K562 (cell line): ENCODE data around the gene MPPED1. TPM values are rescaled to one million over a fixed set of nuclear protein-coding genes. Genes with fewer than 3 reads are reported as not detected.

Experiments used
- ATAC-seq: fragments of 200-7000 bp; cut with Tn5 transposase; 3 replicates; pipeline ENCODE4 v1.9.1; 2020; ENCODE audit warnings: moderate library complexity
- BruUV-seq: library from RNA; stranded (reverse); fragments of 400-500 nt; replicated peaks from 2 replicates; lab custom pipeline; 2021; lab: Mats Ljungman, UMichigan
- CTCF ChIA-PET: fragments of 300-600 bp; formaldehyde crosslinking; extraction: SDS; loops from one replicate; lab custom pipeline; 2021; ENCODE audit warnings: low intra/inter-chr PET ratio; lab: Yijun Ruan, JAX
- POLR2A ChIA-PET: fragments of 300-600, 350-650 bp; sonication (Branson Sonifier 250); formaldehyde crosslinking; extraction: SDS; loops from one replicate; lab custom pipeline; 2021; ENCODE audit warnings: antibody characterized with exemption, inconsistent platforms; lab: Yijun Ruan, JAX
- DNase-seq, 4 experiments: peaks; one replicate each; pipeline versions ENCODE4 v3.0.0 to v3.0.0-alpha.2; 2011 to 2018; ENCODE audit warnings: low spot score in 3 of 4, mixed read lengths in 3 of 4; ENCODE audit errors: extremely low read depth in 1 of 4
- FAIRE-seq: peaks from 2 replicates; lab custom pipeline; 2011; peaks lifted over from hg19 to GRCh38; lab: Jason Lieb, UNC
- H2AFZ ChIP-seq: 2 replicates; pipeline ENCODE4 v1.6.0; 2011; ENCODE audit warnings: low read depth, low read length, control low read depth, inconsistent platforms
- H3K27ac ChIP-seq: fragments of 200-600 bp; 3 replicates; pipeline ENCODE4 v1.8.0; 2011; ENCODE audit warnings: low read depth, mild to moderate bottlenecking, control low read depth, inconsistent platforms, low read length, moderate library complexity, mixed read lengths; ENCODE audit errors: extremely low read depth
- H3K27me3 ChIP-seq, 2 experiments: fragments of 300-600 bp in 1 of 2; 2 replicates in 1 of 2; 3 replicates in 1 of 2; pipeline versions ENCODE4 v1.6.0 to v1.8.0; 2011; ENCODE audit warnings: inconsistent platforms in 2 of 2, low read length in 2 of 2, mild to moderate bottlenecking in 1 of 2, mixed read lengths in 1 of 2, moderate library complexity in 1 of 2; ENCODE audit not compliant: control insufficient read depth in 2 of 2, insufficient read depth in 2 of 2
- H3K36me3 ChIP-seq: fragments of 300-600 bp; 3 replicates; pipeline ENCODE4 v1.8.0; 2011; ENCODE audit warnings: mild to moderate bottlenecking, low read length, inconsistent platforms; ENCODE audit not compliant: control insufficient read depth, insufficient read depth
- H3K4me1 ChIP-seq, 2 experiments: fragments of 200-600 bp in 1 of 2; replicated peaks in 1 of 2; 2 replicates in 1 of 2; 3 replicates in 1 of 2; pipeline versions ENCODE4 v1.5.1 to v1.8.0; 2011; ENCODE audit warnings: inconsistent platforms in 2 of 2, low read length in 2 of 2, mild to moderate bottlenecking in 1 of 2, mixed read lengths in 1 of 2, moderate library complexity in 1 of 2; ENCODE audit not compliant: control insufficient read depth in 2 of 2, insufficient read depth in 2 of 2
- H3K4me2 ChIP-seq: 2 replicates; pipeline ENCODE4 v1.6.1; 2011; ENCODE audit warnings: low read length, control low read depth, inconsistent platforms, mixed read lengths; ENCODE audit not compliant: insufficient read depth
- H3K4me3 ChIP-seq: fragments of 200-600 bp; sonication (generic), shearing (Covaris generic); 2 replicates; pipeline ENCODE4 v1.5.1; 2016; ENCODE audit warnings: control low read depth, inconsistent platforms
- H3K79me2 ChIP-seq: fragments of 200-600 bp; 3 replicates; pipeline ENCODE4 v1.8.0; 2011; ENCODE audit warnings: low read length, inconsistent platforms; ENCODE audit not compliant: control insufficient read depth, insufficient read depth
- H3K9ac ChIP-seq, 2 experiments: 2 replicates each; pipeline versions ENCODE4 v1.6.0 to v1.6.1; 2011; ENCODE audit warnings: low read depth in 2 of 2, low read length in 2 of 2, control low read depth in 1 of 2, inconsistent platforms in 1 of 2, mild to moderate bottlenecking in 1 of 2, mixed read lengths in 1 of 2; ENCODE audit not compliant: insufficient read depth in 1 of 2
- H3K9me1 ChIP-seq: one replicate; pipeline ENCODE4 v1.6.0; 2011; ENCODE audit warnings: inconsistent platforms, mild to moderate bottlenecking, low read length, moderate library complexity; ENCODE audit not compliant: control insufficient read depth, insufficient read depth
- H3K9me3 ChIP-seq: replicated peaks from 2 replicates; pipeline ENCODE4 v1.5.1; 2011; ENCODE audit warnings: low read depth, low read length, inconsistent platforms; ENCODE audit not compliant: control insufficient read depth, insufficient read depth
- H4K20me1 ChIP-seq: replicated peaks from 2 replicates; pipeline ENCODE4 v1.6.1; 2011; ENCODE audit warnings: low read length, inconsistent platforms, mixed read lengths; ENCODE audit not compliant: control insufficient read depth, insufficient read depth
- ARID4B ChIP-seq: sonication (generic); formaldehyde crosslinking; IDR thresholded peaks from 2 replicates; pipeline ENCODE4 v1.8.0; 2022; ENCODE audit warnings: mild to moderate bottlenecking, missing genetic modification reagents
- BMI1 ChIP-seq: fragments of 150-350 bp; IDR thresholded peaks from 2 replicates; pipeline ENCODE4 v1.6.1; 2014; ENCODE audit warnings: low read length
- CREB5 ChIP-seq: fragments of 250-450 bp; sonication (Bioruptor Pico); IDR thresholded peaks from 2 replicates; pipeline ENCODE4 v1.5.0; 2020; ENCODE audit warnings: mild to moderate bottlenecking
- E2F6 ChIP-seq, 2 experiments: IDR thresholded peaks; 2 replicates each; pipeline ENCODE4 v1.6.1; 2011; ENCODE audit warnings: borderline replicate concordance in 1 of 2, control low read depth in 1 of 2, low read depth in 1 of 2, low read length in 1 of 2, mild to moderate bottlenecking in 1 of 2, mixed read lengths in 1 of 2, moderate library complexity in 1 of 2; ENCODE audit not compliant: insufficient read depth in 1 of 2, insufficient read length in 1 of 2, poor library complexity in 1 of 2, severe bottlenecking in 1 of 2; ENCODE audit errors: extremely low read depth in 1 of 2
- ELF4 ChIP-seq: fragments of 450-650 bp; formaldehyde crosslinking; IDR thresholded peaks from 2 replicates; pipeline ENCODE4 v1.4.0; 2022; ENCODE audit warnings: missing genetic modification characterization
- GMEB1 ChIP-seq: fragments of 250-450 bp; sonication (Bioruptor Pico); IDR thresholded peaks from 2 replicates; pipeline ENCODE4 v1.4.0; 2020; ENCODE audit warnings: mild to moderate bottlenecking
- LCOR ChIP-seq: sonication (generic); formaldehyde crosslinking; IDR thresholded peaks from 2 replicates; pipeline ENCODE4 v1.8.0; 2022; ENCODE audit warnings: mild to moderate bottlenecking, missing genetic modification reagents
- MYC ChIP-seq, 2 experiments: fragments of 250-450 bp in 1 of 2; sonication (Bioruptor Pico) in 1 of 2; IDR thresholded peaks; 2 replicates each; pipeline versions ENCODE4 v1.5.1 to v1.6.1; 2012 to 2021; ENCODE audit warnings: low read depth in 2 of 2, borderline replicate concordance in 1 of 2, improper control_type of control experiment in 1 of 2, low read length in 1 of 2, mild to moderate bottlenecking in 1 of 2, moderate library complexity in 1 of 2
- NBN ChIP-seq: fragments of 450-650 bp; IDR thresholded peaks from 2 replicates; pipeline ENCODE4 v1.6.1; 2016; ENCODE audit warnings: low read depth, mild to moderate bottlenecking
- NCOA6 ChIP-seq: fragments of 450-650 bp; IDR thresholded peaks from 2 replicates; pipeline ENCODE4 v1.6.1; 2017; ENCODE audit warnings: mild to moderate bottlenecking
- POLR2B ChIP-seq: fragments of 450-650 bp; IDR thresholded peaks from 2 replicates; pipeline ENCODE4 v1.6.1; 2018; ENCODE audit warnings: low read depth; ENCODE audit not compliant: partially characterized antibody
- SMARCA4 ChIP-seq: fragments of 450-650 bp; IDR thresholded peaks from 2 replicates; pipeline ENCODE4 v1.6.1; 2016
- SMARCA5 ChIP-seq: fragments of 450-650 bp; IDR thresholded peaks from 2 replicates; pipeline ENCODE4 v1.6.1; 2016
- TARDBP ChIP-seq: fragments of 450-650 bp; IDR thresholded peaks from 2 replicates; pipeline ENCODE4 v1.6.1; 2016
- ZNF79 ChIP-seq: fragments of 250-450 bp; sonication (Bioruptor Pico); IDR thresholded peaks from 2 replicates; pipeline ENCODE4 v1.4.0; 2020; ENCODE audit warnings: low read depth, mild to moderate bottlenecking, moderate library complexity
- WGBS: fragments of 100-300 bp; shearing (Covaris generic); methylation state at CpG from one replicate; pipeline ENCODE4 v1.1.6; 2016; ENCODE audit warnings: low coverage, mixed read lengths; ENCODE audit not compliant: insufficient coverage; ENCODE audit errors: missing lambda C conversion rate; 5-methylcytosine and 5-hydroxymethylcytosine counted together
- in situ Hi-C: fragments of 300-500 bp; cut with MboI; formaldehyde crosslinking; loops from 4 replicates; pipeline ENCODE4 v1.15.0; 2018; ENCODE audit warnings: inconsistent platforms, mixed read lengths
- intact Hi-C: fragments of 100-400 bp; cut with micrococcal nuclease; formaldehyde crosslinking; loops from 2 replicates; pipeline ENCODE4 v1.14.2; 2022
- polyA plus RNA-seq, 8 experiments: library from polyadenylated mRNA; depleted of rRNA in 4 of 8; stranded (reverse) in 5 of 8; unstranded in 3 of 8; fragments of >200 nt; fragmentation: Nextera tagmentation in 2 of 8; fragmentation: Illumina TruSeq in 1 of 8; extraction: Ambion mirVana in 2 of 8; extraction: Trizol in 1 of 8; gene quantifications; 2 replicates each; pipeline versions ENCODE4 v1.2.1 to v1.2.3, GENCODE V29; 2011 to 2014; ENCODE audit warnings: inconsistent platforms in 1 of 8, missing spikeins in 1 of 8
- total RNA-seq, 7 experiments: library from RNA; depleted of rRNA in 6 of 7; stranded (reverse); fragments of >200 nt in 6 of 7; fragmentation: Illumina TruSeq in 2 of 7; extraction: Trizol in 2 of 7; gene quantifications; 2 replicates each; pipeline versions ENCODE4 v1.2.1 to v1.2.3, GENCODE V29; 2011 to 2021; ENCODE audit warnings: low replicate concordance in 1 of 7

MPPED1 gene
- total and polyA plus RNA-seq, 9 of the 15 experiments (the other 6 are each of a cell fraction or from before 2014, with no cell fraction given), result not detected

- intact Hi-C loops, result no loop called here
- Histone ChIP-seq H3K4me1 (no peaks in the 10 kb centered on the region), H3K4me3 (no peak overlapping the region), H3K9me1 (no peaks in the 10 kb centered on the region), H3K79me2 (no peaks in the 10 kb centered on the region), H3K27ac (no peak overlapping the region), H3K4me2 (no peak overlapping the region), H3K27me3 (peaks cover 0 to 5% of the 10 kb centered on the region in 2 experiments; a peak in 1 of 5 replicates), H3K9ac (no peak overlapping the region), H3K9me3 (no peaks in the 10 kb centered on the region), H4K20me1 (no peaks in the 10 kb centered on the region), H3K36me3 (no peaks in the 10 kb centered on the region), H2AFZ (no peak overlapping the region)
- CTCF ChIA-PET, result interaction anchor here (1.0 kb wide), 1 partner anchor 11 kb away, joined by 5 read pairs; no protein-coding TSS in a partner anchor
- FAIRE-seq (no peak), ATAC-seq (no peak), DNase-seq (no peak)
- WGBS, result 5% methylated on average over 8 of the region's 8 CpGs
- in situ Hi-C loops, result no loop called here
- BruUV-seq, result no TSS peak
- POLR2A ChIA-PET, result interaction anchor here (0.7 kb wide), 1 partner anchor 182 kb away, joined by 3 read pairs; no protein-coding TSS in a partner anchor
- TF ChIP-seq NBN (no peak), POLR2B (no peak), E2F6 (IDR thresholded peaks at IDR 0.05; ENCODE audit: borderline replicate concordance in 1 of 2, extremely low read depth in 1 of 2, insufficient read depth in 1 of 2, insufficient read length in 1 of 2, low read depth in 1 of 2, low read length in 1 of 2, poor library complexity in 1 of 2, severe bottlenecking in 1 of 2) (no peak), MYC (IDR thresholded peaks at IDR 0.05; ENCODE audit: low read depth, low read length) (no peak), MYC (CRISPR knock-in tag; IDR thresholded peaks at IDR 0.05; ENCODE audit: borderline replicate concordance, low read depth) (no peak), LCOR (CRISPR knock-in tag) (no peak), BMI1 (no peak), ELF4 (no peak), CREB5 (CRISPR knock-in tag) (no peak), SMARCA5 (no peak), ARID4B (CRISPR knock-in tag) (no peak), ZNF79 (CRISPR knock-in tag) (no peak), TARDBP (no peak), GMEB1 (no peak), NCOA6 (no peak), SMARCA4 (no peak)
These were observed 47.7 kb upstream of the MPPED1 start for GRCh38 chr22:43364169-43364435.
